ENCODE results near the gene GLIS1.

DNA sequence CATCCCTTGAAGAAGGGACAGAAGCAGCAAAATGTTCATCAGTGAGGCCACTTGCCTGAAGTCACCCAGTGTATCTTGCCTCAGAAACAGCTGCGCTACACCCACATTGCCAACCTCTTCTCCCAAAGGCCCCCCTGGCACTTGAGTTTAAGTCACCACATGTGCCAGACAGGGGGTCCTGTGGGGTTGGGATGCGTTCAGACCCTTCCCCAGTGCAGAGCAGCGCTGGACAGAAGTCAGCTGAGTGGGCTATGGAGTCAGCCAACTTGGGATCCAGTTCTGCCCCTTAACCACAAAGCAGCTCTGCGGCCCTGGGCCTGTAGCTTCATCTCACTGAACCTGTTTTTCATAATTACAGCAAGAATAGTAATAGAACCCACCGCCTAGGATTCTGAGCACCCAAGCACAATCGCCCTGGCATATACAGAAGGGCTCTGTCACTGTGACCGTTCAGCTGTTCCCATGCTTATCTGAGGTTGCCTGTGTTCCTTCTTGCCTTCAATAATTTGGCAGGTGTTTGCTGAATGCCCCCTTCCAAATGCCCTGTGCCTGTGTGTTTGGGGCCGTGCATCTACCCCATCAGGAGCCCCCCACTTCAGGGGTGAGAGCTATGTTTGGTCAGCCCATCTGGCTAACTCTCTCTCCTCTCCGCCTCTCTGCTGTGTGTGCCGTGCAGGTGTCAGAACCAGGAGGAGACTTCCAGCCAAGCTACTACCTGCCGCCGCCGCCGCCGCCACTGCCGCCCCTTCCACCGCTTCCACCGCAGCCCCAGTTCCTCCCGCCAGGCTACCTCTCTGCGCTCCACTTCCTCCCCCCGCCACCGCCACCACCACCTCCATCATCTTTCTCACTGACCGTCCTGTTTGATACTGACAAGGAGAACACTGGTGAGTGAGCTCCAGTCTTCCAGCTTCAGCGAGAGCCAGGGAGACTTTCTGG lies 274.7 kb downstream of the GLIS1 start:
- TF ChIP-seq, protein P1, sequence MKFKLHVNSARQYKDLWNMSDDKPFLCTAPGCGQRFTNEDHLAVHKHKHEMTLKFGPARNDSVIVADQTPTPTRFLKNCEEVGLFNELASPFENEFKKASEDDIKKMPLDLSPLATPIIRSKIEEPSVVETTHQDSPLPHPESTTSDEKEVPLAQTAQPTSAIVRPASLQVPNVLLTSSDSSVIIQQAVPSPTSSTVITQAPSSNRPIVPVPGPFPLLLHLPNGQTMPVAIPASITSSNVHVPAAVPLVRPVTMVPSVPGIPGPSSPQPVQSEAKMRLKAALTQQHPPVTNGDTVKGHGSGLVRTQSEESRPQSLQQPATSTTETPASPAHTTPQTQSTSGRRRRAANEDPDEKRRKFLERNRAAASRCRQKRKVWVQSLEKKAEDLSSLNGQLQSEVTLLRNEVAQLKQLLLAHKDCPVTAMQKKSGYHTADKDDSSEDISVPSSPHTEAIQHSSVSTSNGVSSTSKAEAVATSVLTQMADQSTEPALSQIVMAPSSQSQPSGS (CRISPR knock-in tag; IDR thresholded peaks at IDR 0.05; ENCODE audit: borderline replicate concordance, low read depth): no peak
- TF ChIP-seq ATF1 (CRISPR knock-in tag; IDR thresholded peaks at IDR 0.05) (no peak), SP1 (CRISPR knock-in tag; conservative IDR thresholded peaks at IDR 0.05) (no peak), ZNF232 (CRISPR knock-in tag; IDR thresholded peaks at IDR 0.05) (no peak), NR2C2 (CRISPR knock-in tag; IDR thresholded peaks at IDR 0.05) (no peak), GABPB1 (CRISPR knock-in tag; IDR thresholded peaks at IDR 0.05) (no peak)
- TF ChIP-seq, protein P2, sequence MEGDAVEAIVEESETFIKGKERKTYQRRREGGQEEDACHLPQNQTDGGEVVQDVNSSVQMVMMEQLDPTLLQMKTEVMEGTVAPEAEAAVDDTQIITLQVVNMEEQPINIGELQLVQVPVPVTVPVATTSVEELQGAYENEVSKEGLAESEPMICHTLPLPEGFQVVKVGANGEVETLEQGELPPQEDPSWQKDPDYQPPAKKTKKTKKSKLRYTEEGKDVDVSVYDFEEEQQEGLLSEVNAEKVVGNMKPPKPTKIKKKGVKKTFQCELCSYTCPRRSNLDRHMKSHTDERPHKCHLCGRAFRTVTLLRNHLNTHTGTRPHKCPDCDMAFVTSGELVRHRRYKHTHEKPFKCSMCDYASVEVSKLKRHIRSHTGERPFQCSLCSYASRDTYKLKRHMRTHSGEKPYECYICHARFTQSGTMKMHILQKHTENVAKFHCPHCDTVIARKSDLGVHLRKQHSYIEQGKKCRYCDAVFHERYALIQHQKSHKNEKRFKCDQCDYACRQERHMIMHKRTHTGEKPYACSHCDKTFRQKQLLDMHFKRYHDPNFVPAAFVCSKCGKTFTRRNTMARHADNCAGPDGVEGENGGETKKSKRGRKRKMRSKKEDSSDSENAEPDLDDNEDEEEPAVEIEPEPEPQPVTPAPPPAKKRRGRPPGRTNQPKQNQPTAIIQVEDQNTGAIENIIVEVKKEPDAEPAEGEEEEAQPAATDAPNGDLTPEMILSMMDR (IDR thresholded peaks at IDR 0.05): no peak
- TF ChIP-seq, protein P3, sequence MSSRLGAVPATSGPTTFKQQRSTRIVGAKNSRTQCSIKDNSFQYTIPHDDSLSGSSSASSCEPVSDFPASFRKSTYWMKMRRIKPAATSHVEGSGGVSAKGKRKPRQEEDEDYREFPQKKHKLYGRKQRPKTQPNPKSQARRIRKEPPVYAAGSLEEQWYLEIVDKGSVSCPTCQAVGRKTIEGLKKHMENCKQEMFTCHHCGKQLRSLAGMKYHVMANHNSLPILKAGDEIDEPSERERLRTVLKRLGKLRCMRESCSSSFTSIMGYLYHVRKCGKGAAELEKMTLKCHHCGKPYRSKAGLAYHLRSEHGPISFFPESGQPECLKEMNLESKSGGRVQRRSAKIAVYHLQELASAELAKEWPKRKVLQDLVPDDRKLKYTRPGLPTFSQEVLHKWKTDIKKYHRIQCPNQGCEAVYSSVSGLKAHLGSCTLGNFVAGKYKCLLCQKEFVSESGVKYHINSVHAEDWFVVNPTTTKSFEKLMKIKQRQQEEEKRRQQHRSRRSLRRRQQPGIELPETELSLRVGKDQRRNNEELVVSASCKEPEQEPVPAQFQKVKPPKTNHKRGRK (CRISPR knock-in tag; IDR thresholded peaks at IDR 0.05; ENCODE audit: borderline replicate concordance): no peak
